H1 (cell line): Measurements from ENCODE around the gene REC8. TPM values are rescaled to one million over a fixed set of nuclear protein-coding genes. Genes with fewer than 3 reads are reported as not detected.

Source experiments
- CTCF ChIA-PET: fragments of 300-600 bp; sonication (Branson Sonifier 250); formaldehyde crosslinking; loops from one replicate; lab custom pipeline; 2021; ENCODE audit not compliant: partially characterized antibody; lab: Charles Lee
- POLR2A ChIA-PET: fragments of 300-600 bp; sonication (Branson Sonifier 250); formaldehyde crosslinking; loops from one replicate; lab custom pipeline; 2021; ENCODE audit warnings: inconsistent platforms; ENCODE audit not compliant: partially characterized antibody; lab: Charles Lee
- DNase-seq, 2 experiments: peaks; one replicate each; pipeline versions ENCODE4 v3.0.0 to v3.0.0-alpha.2; 2010 to 2022; ENCODE audit warnings: low spot score in 2 of 2, low read depth in 1 of 2, mixed read lengths in 1 of 2
- FAIRE-seq: peaks from 2 replicates; lab custom pipeline; 2011; peaks lifted over from hg19 to GRCh38; lab: Jason Lieb, UNC
- H2AFZ ChIP-seq: 2 replicates; pipeline ENCODE4 v1.8.1; 2012; ENCODE audit warnings: low read length, inconsistent platforms
- H2AK5ac ChIP-seq: 2 replicates; pipeline ENCODE4 v1.6.1; 2013; ENCODE audit warnings: low read depth, low read length
- H2BK120ac ChIP-seq: replicated peaks from 2 replicates; pipeline ENCODE3; 2013; ENCODE audit warnings: low read depth, low read length, inconsistent platforms
- H2BK12ac ChIP-seq: 2 replicates; pipeline ENCODE4 v1.6.1; 2013; ENCODE audit warnings: low read depth, low read length
- H2BK15ac ChIP-seq: 2 replicates; pipeline ENCODE4 v1.6.1; 2013; ENCODE audit warnings: low read length
- H2BK20ac ChIP-seq: 2 replicates; pipeline ENCODE4 v1.6.1; 2013; ENCODE audit warnings: low read length
- H2BK5ac ChIP-seq: 2 replicates; pipeline ENCODE4 v1.6.1; 2013; ENCODE audit warnings: low read depth, low read length
- H3K14ac ChIP-seq: 2 replicates; pipeline ENCODE4 v1.6.1; 2013; ENCODE audit warnings: inconsistent platforms; ENCODE audit not compliant: insufficient read length
- H3K18ac ChIP-seq: 2 replicates; pipeline ENCODE4 v1.6.1; 2013; ENCODE audit warnings: low read length; ENCODE audit errors: extremely low read depth
- H3K23ac ChIP-seq: 2 replicates; pipeline ENCODE4 v1.6.1; 2013; ENCODE audit warnings: inconsistent platforms; ENCODE audit not compliant: insufficient read length
- H3K23me2 ChIP-seq: 2 replicates; pipeline ENCODE4 v1.6.1; 2013; ENCODE audit warnings: low read depth, low read length
- H3K27ac ChIP-seq: 2 replicates; pipeline ENCODE4 v1.6.1; 2011; ENCODE audit warnings: low read depth, low read length, inconsistent platforms
- H3K27me3 ChIP-seq, 4 experiments: replicated peaks in 1 of 4; 1 replicate in 1 of 4; 2 replicates in 3 of 4; pipeline versions ENCODE4 v1.6.1 to v1.8.1; 2011 to 2013; ENCODE audit warnings: low read length in 3 of 4, mild to moderate bottlenecking in 3 of 4, inconsistent platforms in 2 of 4, mixed read lengths in 2 of 4, moderate library complexity in 1 of 4; ENCODE audit not compliant: control insufficient read depth in 3 of 4, insufficient read depth in 3 of 4; ENCODE audit errors: extremely low read depth in 1 of 4
- H3K36me3 ChIP-seq, 4 experiments: 2 replicates each; pipeline versions ENCODE4 v1.6.1 to v1.8.1; 2011 to 2013; ENCODE audit warnings: mild to moderate bottlenecking in 4 of 4, low read length in 3 of 4, moderate library complexity in 2 of 4, control low read depth in 1 of 4, inconsistent platforms in 1 of 4; ENCODE audit not compliant: insufficient read depth in 4 of 4, control insufficient read depth in 2 of 4
- H3K4ac ChIP-seq: replicated peaks from 2 replicates; pipeline ENCODE3; 2013; ENCODE audit warnings: low read length, low read depth, mixed read lengths, inconsistent platforms; ENCODE audit not compliant: insufficient read length
- H3K4me1 ChIP-seq, 4 experiments: replicated peaks in 1 of 4; 1 replicate in 1 of 4; 2 replicates in 3 of 4; pipeline versions ENCODE4 v1.6.1 to v1.8.1; 2011 to 2013; ENCODE audit warnings: low read length in 3 of 4, inconsistent platforms in 2 of 4, mixed read lengths in 1 of 4; ENCODE audit not compliant: insufficient read depth in 4 of 4, control insufficient read depth in 3 of 4
- H3K4me2 ChIP-seq, 2 experiments: 2 replicates each; pipeline versions ENCODE4 v1.6.1 to v1.8.1; 2011 to 2013; ENCODE audit warnings: low read depth in 2 of 2, low read length in 2 of 2, control low read depth in 1 of 2, inconsistent platforms in 1 of 2, mild to moderate bottlenecking in 1 of 2; ENCODE audit not compliant: insufficient read depth in 1 of 2
- H3K4me3 ChIP-seq, 4 experiments: fragments of 200-600, 300-600 bp in 1 of 4; sonication (generic), shearing (Covaris generic), sonication (Bioruptor Twin) in 1 of 4; 2 replicates each; pipeline versions ENCODE4 v1.5.1 to v1.8.1; 2011 to 2016; ENCODE audit warnings: low read length in 4 of 4, low read depth in 3 of 4, control low read depth in 2 of 4, inconsistent platforms in 2 of 4, mild to moderate bottlenecking in 2 of 4, mixed read lengths in 1 of 4, moderate library complexity in 1 of 4; ENCODE audit not compliant: insufficient read depth in 2 of 4; ENCODE audit errors: extremely low read depth in 1 of 4
- H3K56ac ChIP-seq: replicated peaks from 2 replicates; pipeline ENCODE3; 2013; ENCODE audit warnings: low read depth, mild to moderate bottlenecking, mixed read lengths, low read length, inconsistent platforms; ENCODE audit not compliant: insufficient read length
- H3K79me1 ChIP-seq: 2 replicates; pipeline ENCODE4 v1.6.1; 2013; ENCODE audit warnings: low read depth, low read length, control low read depth
- H3K79me2 ChIP-seq, 2 experiments: 2 replicates each; pipeline versions ENCODE4 v1.6.1 to v1.8.1; 2012 to 2013; ENCODE audit warnings: low read length in 2 of 2, mild to moderate bottlenecking in 2 of 2, inconsistent platforms in 1 of 2; ENCODE audit not compliant: insufficient read depth in 2 of 2, control insufficient read depth in 1 of 2
- H3K9ac ChIP-seq, 4 experiments: replicated peaks in 1 of 4; 1 replicate in 1 of 4; 2 replicates in 3 of 4; pipeline versions ENCODE4 v1.6.1 to v1.8.1; 2011 to 2013; ENCODE audit warnings: low read depth in 3 of 4, low read length in 3 of 4, control low read depth in 2 of 4, mild to moderate bottlenecking in 2 of 4, moderate library complexity in 2 of 4, inconsistent platforms in 1 of 4; ENCODE audit errors: extremely low read depth in 1 of 4
- H3K9me3 ChIP-seq, 2 experiments: 2 replicates each; pipeline versions ENCODE4 v1.6.1 to v1.8.1; 2012 to 2013; ENCODE audit warnings: mild to moderate bottlenecking in 2 of 2, moderate library complexity in 2 of 2, control low read depth in 1 of 2, inconsistent platforms in 1 of 2, low read depth in 1 of 2, low read length in 1 of 2, mixed read lengths in 1 of 2; ENCODE audit not compliant: insufficient read depth in 2 of 2
- H4K20me1 ChIP-seq, 2 experiments: replicated peaks in 1 of 2; 2 replicates each; pipeline versions ENCODE3 to v1.8.1; 2011 to 2013; ENCODE audit warnings: inconsistent platforms in 2 of 2, low read length in 2 of 2, mild to moderate bottlenecking in 1 of 2; ENCODE audit not compliant: insufficient read depth in 2 of 2, control insufficient read depth in 1 of 2
- H4K5ac ChIP-seq: 2 replicates; pipeline ENCODE4 v1.6.1; 2013; ENCODE audit warnings: low read length, low read depth, mixed read lengths, inconsistent platforms; ENCODE audit not compliant: insufficient read length
- H4K8ac ChIP-seq: 2 replicates; pipeline ENCODE4 v1.8.0; 2013; ENCODE audit warnings: mild to moderate bottlenecking, moderate library complexity, low read length, inconsistent platforms; ENCODE audit not compliant: insufficient read depth; ENCODE audit errors: extremely low read depth
- H4K91ac ChIP-seq: replicated peaks from 2 replicates; pipeline ENCODE3; 2013; ENCODE audit warnings: low read length, mixed read lengths, inconsistent platforms; ENCODE audit not compliant: insufficient read length
- JUND ChIP-seq: IDR thresholded peaks from 2 replicates; pipeline ENCODE4 v1.6.1; 2011; ENCODE audit warnings: mild to moderate bottlenecking, improper control_type of control experiment, low read length
- POU5F1 ChIP-seq: IDR thresholded peaks from 2 replicates; pipeline ENCODE4 v1.6.1; 2011; ENCODE audit warnings: low read depth, mild to moderate bottlenecking, low read length, moderate library complexity
- SIRT6 ChIP-seq: IDR thresholded peaks from one replicate; pipeline ENCODE4 v1.7.1; 2012; ENCODE audit warnings: low read length, inconsistent platforms
- SUZ12 ChIP-seq: fragments of 200-600 bp; sonication (generic); IDR thresholded peaks from 2 replicates; pipeline ENCODE4 v1.6.1; 2012; ENCODE audit warnings: mild to moderate bottlenecking, inconsistent platforms, low read length, moderate library complexity, mixed read lengths
- WGBS, 2 experiments: shearing (Covaris generic) in 1 of 2; methylation state at CpG; one replicate each; pipeline versions ENCODE4 v1.1.6 to v1.1.7; 2013 to 2015; ENCODE audit warnings: low lambda C conversion rate in 2 of 2, mixed read lengths in 2 of 2, inconsistent platforms in 1 of 2, low coverage in 1 of 2, missing lambda C conversion rate in 1 of 2; ENCODE audit not compliant: insufficient replicate concordance in 2 of 2, insufficient coverage in 1 of 2, insufficient read length in 1 of 2; ENCODE audit errors: extremely low coverage in 1 of 2, missing lambda C conversion rate in 1 of 2; 5-methylcytosine and 5-hydroxymethylcytosine counted together
- polyA plus RNA-seq, 7 experiments: library from polyadenylated mRNA; depleted of rRNA in 3 of 7; stranded (reverse) in 5 of 7; unstranded in 2 of 7; fragments of >200 nt in 5 of 7; fragments of 200-250 nt in 2 of 7; gene quantifications; 1 replicate in 5 of 7; 2 replicates in 1 of 7; 4 replicates in 1 of 7; pipeline versions ENCODE4 v1.2.1 to v1.2.3, GENCODE V29; 2011 to 2013; ENCODE audit warnings: missing spikeins in 2 of 7, mixed read lengths in 2 of 7
- total RNA-seq: library from RNA; stranded (reverse); fragmentation: NEBNext Ultra II Directional; extraction: Animal tissue kit (Norgen Biotek cat#: 25700); gene quantifications from 2 replicates; pipeline ENCODE4 v1.2.1, GENCODE V29; 2021
- TF ChIP-seq, protein P1 (sequence below): IDR thresholded peaks from 2 replicates; pipeline ENCODE4 v1.6.1; 2011; ENCODE audit warnings: low read depth, mild to moderate bottlenecking, low read length; ENCODE audit not compliant: insufficient read depth

Gene REC8
- total and polyA plus RNA-seq, 2 of the 8 experiments (the other 6 are each of a cell fraction or from before 2014, with no cell fraction given), result 9.8 to 28.5 TPM

GRCh38 chr14:24224618-24225071 lies 52.8 kb downstream of the REC8 start:
- Histone ChIP-seq H2BK20ac (no peak overlapping the region), H3K9ac (no peak overlapping the region), H3K4me2 (no peak overlapping the region), H4K91ac (no peak overlapping the region), H3K79me1 (no peaks in the 10 kb centered on the region; the same call in 1 of the 2 replicates), H3K36me3 (peaks cover 0 to 8% (median 0%) of the 10 kb centered on the region in 4 experiments; a peak in 1 of 8 replicates), H2AK5ac (no peak overlapping the region), H3K18ac (no peak overlapping the region), H2BK120ac (no peak overlapping the region), H3K23me2 (no peaks in the 10 kb centered on the region), H3K9me3 (no peaks in the 10 kb centered on the region), H2BK5ac (no peak overlapping the region), H4K8ac (no peak overlapping the region), H3K4me1 (no peaks in the 10 kb centered on the region), H2BK15ac (no peak overlapping the region), H3K4me3 (no peak overlapping the region), H2BK12ac (no peak overlapping the region), H3K14ac (no peak overlapping the region), H3K23ac (no peak overlapping the region), H3K27ac (no peak overlapping the region), H2AFZ (no peak overlapping the region), H4K20me1 (peaks cover 1 to 2% of the 10 kb centered on the region in 2 experiments), H3K56ac (no peak overlapping the region), H3K4ac (no peak overlapping the region), H3K79me2 (peaks cover 0 to 71% of the 10 kb centered on the region in 2 experiments; a peak in 2 of 4 replicates), H3K27me3 (no peaks in the 10 kb centered on the region), H4K5ac (no peak overlapping the region)
- 87% methylated on average over 7 of the region's 7 CpGs; no CpG with 5 or more reads in 1 of the 2 experiments for WGBS, 2 experiments
- CTCF ChIA-PET, result interaction anchor here (0.8 to 1.4 kb wide), 3 partner anchors 9 to 515 kb away, joined by 3 read pairs; partner anchors contain the start of gene MDP1
- FAIRE-seq, result no peak
- DNase-seq, result no peak
- POLR2A ChIA-PET, result interaction anchor here (0.7 to 2.0 kb wide), 5 partner anchors 9 to 17 kb away, joined by 3 to 7 read pairs (median 5); partner anchors contain the start of genes CHMP4A and MDP1
- TF ChIP-seq SIRT6 (no peak), POU5F1 (no peak), JUND (no peak), SUZ12 (no peak)
- TF ChIP-seq, protein P1, sequence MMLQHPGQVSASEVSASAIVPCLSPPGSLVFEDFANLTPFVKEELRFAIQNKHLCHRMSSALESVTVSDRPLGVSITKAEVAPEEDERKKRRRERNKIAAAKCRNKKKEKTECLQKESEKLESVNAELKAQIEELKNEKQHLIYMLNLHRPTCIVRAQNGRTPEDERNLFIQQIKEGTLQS, result no peak
